CD14-positive monocyte (primary cell): ENCODE results near the gene NDUFV3. TPM values are rescaled to one million over a fixed set of nuclear protein-coding genes. Genes with fewer than 3 reads are reported as not detected.
"Not testable (repeated sequence)": the region's sequence is repeated elsewhere in the genome, so short reads cannot be mapped to it uniquely, and the experiment has no call there.

Experiments used
- DNase-seq, 3 donors: peaks; one replicate each; pipeline ENCODE4 v3.0.0-alpha.2; 2011 to 2022
- H2AFZ ChIP-seq: 2 replicates; pipeline ENCODE4 v1.6.0; 2012; ENCODE audit warnings: mild to moderate bottlenecking, low read depth, low read length, inconsistent platforms; ENCODE audit not compliant: insufficient read depth, poor library complexity, severe bottlenecking
- H3K27ac ChIP-seq, 2 donors: 1 replicate in 1 of 2; 2 replicates in 1 of 2; pipeline ENCODE4 v1.5.1; 2012 to 2013; ENCODE audit warnings: low read length in 2 of 2, control low read depth in 1 of 2, inconsistent platforms in 1 of 2, low read depth in 1 of 2, mild to moderate bottlenecking in 1 of 2
- H3K27me3 ChIP-seq, 2 donors: one replicate each; pipeline versions ENCODE4 v1.6.0 to v1.6.1; 2011 to 2013; ENCODE audit warnings: low read length in 2 of 2; ENCODE audit not compliant: control insufficient read depth in 2 of 2, insufficient read depth in 2 of 2
- H3K36me3 ChIP-seq, 2 donors: replicated peaks in 1 of 2; 1 replicate in 1 of 2; 2 replicates in 1 of 2; pipeline versions ENCODE4 v1.5.1 to v1.6.1; 2012 to 2013; ENCODE audit warnings: low read length in 2 of 2, control low read depth in 1 of 2, inconsistent platforms in 1 of 2, mild to moderate bottlenecking in 1 of 2; ENCODE audit not compliant: insufficient read depth in 2 of 2, control insufficient read depth in 1 of 2
- H3K4me1 ChIP-seq, 2 donors: 1 replicate in 1 of 2; 2 replicates in 1 of 2; pipeline versions ENCODE4 v1.5.1 to v1.6.1; 2012 to 2013; ENCODE audit warnings: low read length in 2 of 2, control low read depth in 1 of 2, inconsistent platforms in 1 of 2, mild to moderate bottlenecking in 1 of 2, moderate library complexity in 1 of 2; ENCODE audit not compliant: insufficient read depth in 2 of 2, control insufficient read depth in 1 of 2
- H3K4me2 ChIP-seq: replicated peaks from 2 replicates; pipeline ENCODE3; 2012; ENCODE audit warnings: low read length, moderate library complexity, mild to moderate bottlenecking; ENCODE audit not compliant: poor library complexity, severe bottlenecking; ENCODE audit errors: extremely low read depth
- H3K4me3 ChIP-seq, 3 experiments: fragments of 200-600 bp in 1 of 3; sonication (generic) in 1 of 3; replicated peaks in 1 of 3; 1 replicate in 2 of 3; 2 replicates in 1 of 3; pipeline ENCODE4 v1.5.1; 2011 to 2013; ENCODE audit warnings: low read length in 3 of 3, mild to moderate bottlenecking in 3 of 3, control low read depth in 2 of 3, low read depth in 2 of 3, inconsistent platforms in 1 of 3, moderate library complexity in 1 of 3
- H3K79me2 ChIP-seq: 2 replicates; pipeline ENCODE4 v1.6.0; 2012; ENCODE audit warnings: mild to moderate bottlenecking, control low read depth, inconsistent platforms, low read length, moderate library complexity; ENCODE audit not compliant: insufficient read depth
- H3K9ac ChIP-seq: 2 replicates; pipeline ENCODE4 v1.6.0; 2017; ENCODE audit warnings: low read length, mild to moderate bottlenecking; ENCODE audit not compliant: insufficient read depth, poor library complexity, severe bottlenecking
- H3K9me3 ChIP-seq, 2 donors: replicated peaks in 1 of 2; 1 replicate in 1 of 2; 2 replicates in 1 of 2; pipeline versions ENCODE4 v1.5.1 to v1.6.1; 2012 to 2013; ENCODE audit warnings: low read length in 2 of 2, control low read depth in 1 of 2; ENCODE audit not compliant: control insufficient read depth in 1 of 2, insufficient read depth in 1 of 2
- H4K20me1 ChIP-seq: 2 replicates; pipeline ENCODE4 v1.6.0; 2012; ENCODE audit warnings: mild to moderate bottlenecking, low read length, control low read depth, moderate library complexity; ENCODE audit not compliant: insufficient read depth
- H3K27ac Mint-ChIP-seq, 7 donors: one replicate each; pipeline ENCODE4 v1.8.0; 2020; ENCODE audit warnings: mild to moderate bottlenecking in 7 of 7, mixed read lengths in 7 of 7, moderate library complexity in 6 of 7, inconsistent platforms in 2 of 7
- H3K27me3 Mint-ChIP-seq, 3 donors: one replicate each; pipeline ENCODE4 v1.8.0; 2021 to 2022; ENCODE audit warnings: low read depth in 3 of 3, mild to moderate bottlenecking in 3 of 3, mixed read lengths in 3 of 3, moderate library complexity in 3 of 3, inconsistent platforms in 1 of 3
- H3K36me3 Mint-ChIP-seq, 2 donors: one replicate each; pipeline ENCODE4 v1.8.0; 2020; ENCODE audit warnings: mixed read lengths in 2 of 2, inconsistent platforms in 1 of 2, mild to moderate bottlenecking in 1 of 2
- H3K4me1 Mint-ChIP-seq: one replicate; pipeline ENCODE4 v1.8.0; 2020; ENCODE audit warnings: mild to moderate bottlenecking, mixed read lengths
- H3K4me3 Mint-ChIP-seq, 2 donors: one replicate each; pipeline ENCODE4 v1.8.0; 2020; ENCODE audit warnings: mild to moderate bottlenecking in 2 of 2, mixed read lengths in 2 of 2, moderate library complexity in 1 of 2
- H3K9me3 Mint-ChIP-seq, 7 donors: one replicate each; pipeline ENCODE4 v1.8.0; 2020 to 2022; ENCODE audit warnings: mixed read lengths in 7 of 7, mild to moderate bottlenecking in 6 of 7, moderate library complexity in 6 of 7, inconsistent platforms in 2 of 7
- CTCF ChIP-seq: fragments of 200-600 bp; IDR thresholded peaks from one replicate; pipeline ENCODE4 v1.8.0; 2022; ENCODE audit warnings: antibody characterized with exemption, mild to moderate bottlenecking
- WGBS: methylation state at CpG from one replicate; pipeline ENCODE4 v1.1.5; 2013; ENCODE audit warnings: missing lambda C conversion rate; ENCODE audit not compliant: insufficient coverage; 5-methylcytosine and 5-hydroxymethylcytosine counted together
- intact Hi-C, 2 donors: fragments of 100-400 bp; cut with micrococcal nuclease; formaldehyde crosslinking; loops; one replicate each; pipeline versions ENCODE4 v1.15.0 to v1.15.1; 2023
- polyA plus RNA-seq, 3 donors: library from polyadenylated mRNA; depleted of rRNA in 1 of 3; unstranded in 2 of 3; stranded (reverse) in 1 of 3; fragments of 300-500 nt in 2 of 3; fragments of >200 nt in 1 of 3; fragmentation: Illumina TruSeq in 2 of 3; gene quantifications; 1 replicate in 2 of 3; 2 replicates in 1 of 3; pipeline ENCODE4 v1.2.3, GENCODE V29; 2012 to 2021

The NDUFV3 gene
- polyA plus RNA-seq, 3 donors = 18.2 to 35.5 (median 28.0) TPM

GRCh38 chr21:42956824-42957630 lies 63.9 kb downstream of the NDUFV3 start:
- Histone ChIP-seq H2AFZ (no peak overlapping the region), H3K9me3 (no peaks in the 10 kb centered on the region), H3K27ac (no peak overlapping the region), H3K36me3 (no peaks in the 10 kb centered on the region), H3K4me3 (no peak overlapping the region), H3K27me3 (no peaks in the 10 kb centered on the region), H3K4me2 (no peak overlapping the region), H3K9ac (no peak overlapping the region), H3K79me2 (no peaks in the 10 kb centered on the region), H3K4me1 (no peaks in the 10 kb centered on the region), H4K20me1 (no peaks in the 10 kb centered on the region)
- WGBS = 92% methylated on average over 9 of the region's 13 CpGs
- peaks cover 0 to 16% (median 0%) of the 10 kb centered on the region in 7 donors for H3K9me3 Mint-ChIP-seq
- no peak overlapping the region for H3K27ac Mint-ChIP-seq
- H3K36me3 Mint-ChIP-seq = no peaks in the 10 kb centered on the region
- no peak overlapping the region for H3K4me3 Mint-ChIP-seq
- no peak for TF ChIP-seq CTCF
- no peak for DNase-seq
- intact Hi-C loops = no loop called here
- no peaks in the 10 kb centered on the region for H3K4me1 Mint-ChIP-seq
- peaks cover 0 to 4% (median 3%) of the 10 kb centered on the region in 3 donors for H3K27me3 Mint-ChIP-seq

DNA sequence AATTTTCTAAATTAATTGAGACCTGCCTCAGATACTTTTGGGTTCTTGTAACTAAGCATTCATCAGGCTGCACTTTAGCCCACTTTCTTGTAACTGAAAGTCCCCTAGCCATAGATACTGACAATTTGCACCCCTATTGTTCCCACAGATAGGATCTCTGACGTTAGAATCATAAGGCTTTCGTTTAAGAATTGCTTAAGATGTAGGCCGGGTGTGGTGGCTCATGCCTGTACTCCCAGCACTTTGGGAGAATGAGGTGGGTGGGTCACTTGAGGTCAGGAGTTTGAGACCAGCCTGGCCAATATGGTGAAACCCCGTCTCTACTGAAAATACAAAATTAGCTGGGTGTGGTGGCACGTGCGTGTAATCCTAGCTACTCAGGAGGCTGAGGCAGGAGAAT lies 65.0 kb downstream of the NDUFV3 start:
- not testable (repeated sequence) for H3K4me3 Mint-ChIP-seq
- peaks cover 0 to 16% (median 0%) of the 10 kb centered on the region in 7 donors for H3K9me3 Mint-ChIP-seq

More for the DNA sequence above, 65.0 kb downstream of the NDUFV3 start:
- H3K27me3 Mint-ChIP-seq, DNase-seq, H3K36me3 Mint-ChIP-seq, H3K4me2 ChIP-seq, H3K4me3 ChIP-seq, H3K36me3 ChIP-seq, H3K4me1 Mint-ChIP-seq, H3K27me3 ChIP-seq, H3K4me1 ChIP-seq, H4K20me1 ChIP-seq, H3K9me3 ChIP-seq, H3K79me2 ChIP-seq, H3K9ac ChIP-seq, H3K27ac Mint-ChIP-seq, H2AFZ ChIP-seq, H3K27ac ChIP-seq, intact Hi-C loops: not testable (repeated sequence)
- no CpG with 5 or more reads among the region's 6 CpGs for WGBS
